Liver (tissue), 9 donors: ENCODE data around the gene NOL9. TPM values are rescaled to one million over a fixed set of nuclear protein-coding genes. Genes with fewer than 3 reads are reported as not detected.

Source experiments
- DNase-seq: peaks from one replicate; pipeline ENCODE4 v3.0.0-alpha.2; 2017; ENCODE audit warnings: low spot score
- H3K27ac ChIP-seq, 2 donors: one replicate each; pipeline ENCODE4 v1.7.0; 2013; ENCODE audit warnings: inconsistent platforms in 2 of 2, low read length in 2 of 2, control low read depth in 1 of 2, low read depth in 1 of 2, mild to moderate bottlenecking in 1 of 2
- H3K27me3 ChIP-seq, 4 donors: one replicate each; pipeline versions ENCODE4 v1.6.1 to v1.7.0; 2013; ENCODE audit warnings: low read length in 3 of 4, inconsistent platforms in 1 of 4, mild to moderate bottlenecking in 1 of 4, moderate library complexity in 1 of 4; ENCODE audit not compliant: control insufficient read depth in 4 of 4, insufficient read depth in 4 of 4
- H3K36me3 ChIP-seq, 4 donors: one replicate each; pipeline versions ENCODE4 v1.6.1 to v1.7.0; 2013; ENCODE audit warnings: low read length in 3 of 4, mild to moderate bottlenecking in 3 of 4, low read depth in 1 of 4, moderate library complexity in 1 of 4; ENCODE audit not compliant: control insufficient read depth in 4 of 4, insufficient read depth in 3 of 4
- H3K4me1 ChIP-seq, 4 donors: one replicate each; pipeline versions ENCODE4 v1.6.1 to v1.7.0; 2013; ENCODE audit warnings: low read length in 3 of 4, mild to moderate bottlenecking in 3 of 4, moderate library complexity in 1 of 4; ENCODE audit not compliant: control insufficient read depth in 4 of 4, insufficient read depth in 4 of 4
- H3K4me3 ChIP-seq, 3 donors: one replicate each; pipeline versions ENCODE4 v1.6.1 to v1.7.0; 2013; ENCODE audit warnings: low read length in 3 of 3, control low read depth in 1 of 3, low read depth in 1 of 3, mild to moderate bottlenecking in 1 of 3
- H3K9ac ChIP-seq, 2 donors: one replicate each; pipeline ENCODE4 v1.7.0; 2013; ENCODE audit warnings: low read length in 2 of 2, mild to moderate bottlenecking in 2 of 2, moderate library complexity in 2 of 2, control low read depth in 1 of 2, low read depth in 1 of 2
- H3K9me3 ChIP-seq, 4 donors: one replicate each; pipeline versions ENCODE4 v1.6.1 to v1.7.0; 2013; ENCODE audit warnings: low read length in 3 of 4; ENCODE audit not compliant: control insufficient read depth in 4 of 4
- ATF3 ChIP-seq: IDR thresholded peaks from 2 replicates; pipeline ENCODE4 v1.6.1; 2016; ENCODE audit warnings: antibody characterized with exemption
- CTCF ChIP-seq: fragments of 150-350 bp; IDR thresholded peaks from 2 replicates; pipeline ENCODE4 v1.5.1; 2017; ENCODE audit warnings: improper control_type of control experiment, low read depth, low read length; ENCODE audit not compliant: missing input control
- EGR1 ChIP-seq, 2 donors: IDR thresholded peaks; 2 replicates each; pipeline ENCODE4 v1.6.1; 2016 to 2018; ENCODE audit warnings: antibody characterized with exemption in 2 of 2, low read depth in 2 of 2
- FOXA1 ChIP-seq: IDR thresholded peaks from 2 replicates; pipeline ENCODE4 v1.6.1; 2016; ENCODE audit warnings: antibody characterized with exemption
- FOXA2 ChIP-seq: IDR thresholded peaks from 2 replicates; pipeline ENCODE4 v1.6.1; 2016; ENCODE audit warnings: antibody characterized with exemption
- GABPA ChIP-seq, 2 donors: IDR thresholded peaks in 1 of 2; conservative IDR thresholded peaks in 1 of 2; 2 replicates each; pipeline ENCODE4 v1.6.1; 2016; ENCODE audit warnings: antibody characterized with exemption in 2 of 2, mild to moderate bottlenecking in 1 of 2, moderate library complexity in 1 of 2
- HNF4A ChIP-seq, 2 donors: conservative IDR thresholded peaks; 2 replicates each; pipeline ENCODE4 v1.6.1; 2016; ENCODE audit warnings: antibody characterized with exemption in 2 of 2, mild to moderate bottlenecking in 2 of 2
- HNF4G ChIP-seq: IDR thresholded peaks from 2 replicates; pipeline ENCODE4 v1.6.1; 2016; ENCODE audit warnings: antibody characterized with exemption
- JUND ChIP-seq, 2 donors: IDR thresholded peaks; 2 replicates each; pipeline ENCODE4 v1.6.1; 2016; ENCODE audit warnings: antibody characterized with exemption in 2 of 2
- MAX ChIP-seq: IDR thresholded peaks from 2 replicates; pipeline ENCODE4 v1.6.1; 2016; ENCODE audit warnings: antibody characterized with exemption
- NR2F2 ChIP-seq: IDR thresholded peaks from 2 replicates; pipeline ENCODE4 v1.6.1; 2016; ENCODE audit warnings: antibody characterized with exemption
- RAD21 ChIP-seq, 2 donors: IDR thresholded peaks; 2 replicates each; pipeline ENCODE4 v1.6.1; 2016; ENCODE audit warnings: antibody characterized with exemption in 2 of 2, mild to moderate bottlenecking in 2 of 2
- REST ChIP-seq: IDR thresholded peaks from 2 replicates; pipeline ENCODE4 v1.6.1; 2016; ENCODE audit warnings: antibody characterized with exemption, mild to moderate bottlenecking
- RXRA ChIP-seq, 2 donors: IDR thresholded peaks; 2 replicates each; pipeline ENCODE4 v1.6.1; 2017 to 2018; ENCODE audit warnings: antibody characterized with exemption in 2 of 2, mild to moderate bottlenecking in 1 of 2
- SP1 ChIP-seq: IDR thresholded peaks from 2 replicates; pipeline ENCODE4 v1.6.1; 2018; ENCODE audit warnings: antibody characterized with exemption, mild to moderate bottlenecking
- TAF1 ChIP-seq: conservative IDR thresholded peaks from 2 replicates; pipeline ENCODE4 v1.6.1; 2016; ENCODE audit warnings: antibody characterized with exemption, mild to moderate bottlenecking
- YY1 ChIP-seq: IDR thresholded peaks from 2 replicates; pipeline ENCODE4 v1.6.1; 2016; ENCODE audit warnings: antibody characterized with exemption, mild to moderate bottlenecking
- ZBTB33 ChIP-seq: IDR thresholded peaks from 2 replicates; pipeline ENCODE4 v1.6.1; 2016; ENCODE audit warnings: antibody characterized with exemption
- WGBS: extraction: QIAGEN DNeasy Blood & Tissue Kit; methylation state at CpG from one replicate; pipeline ENCODE4 v1.1.7; 2013; 5-methylcytosine and 5-hydroxymethylcytosine counted together
- polyA plus RNA-seq, 2 donors: library from polyadenylated mRNA; stranded (reverse) in 1 of 2; unstranded in 1 of 2; fragments of 200-250 nt in 1 of 2; fragments of >200 nt in 1 of 2; fragmentation: Nextera tagmentation in 1 of 2; extraction: Ambion mirVana in 1 of 2; gene quantifications; one replicate each; pipeline versions ENCODE4 v1.2.1 to v1.2.3, GENCODE V29; 2013 to 2015
- total RNA-seq, 2 donors: library from RNA; depleted of rRNA; stranded (reverse); fragments of >200 nt; gene quantifications; one replicate each; pipeline ENCODE4 v1.2.3, GENCODE V29; 2014
- donor health status: healthy.
- donor health status: healthy.
- donor health status: healthy.
- donor health status: healthy.
- donor health status: healthy.

The NOL9 gene
- total and polyA plus RNA-seq, 4 donors = 2.1 to 15.1 (median 9.4) TPM

- TF ChIP-seq RAD21 (IDR thresholded peaks at IDR 0.05) (no peak), EGR1 (IDR thresholded peaks at IDR 0.05; ENCODE audit: low read depth in 2 of 2) (no peak), JUND (IDR thresholded peaks at IDR 0.05) (no peak), FOXA1 (no peak), FOXA2 (no peak), ATF3 (no peak), HNF4G (no peak), CTCF (no peak), MAX (no peak), ZBTB33 (no peak), TAF1 (no peak), YY1 (no peak), GABPA (IDR thresholded peaks at IDR 0.05 in 1 of 2, conservative IDR thresholded peaks at IDR 0.05 in 1 of 2) (no peak), SP1 (no peak), REST (no peak), RXRA (IDR thresholded peaks at IDR 0.05) (no peak), NR2F2 (no peak)
- H3K27ac ChIP-seq = no peak overlapping the region
- no peak for DNase-seq
- 91% methylated on average over 11 of the region's 11 CpGs for WGBS
- H3K4me3 ChIP-seq = no peak overlapping the region
- no peak overlapping the region for H3K9ac ChIP-seq
- no peaks in the 10 kb centered on the region for H3K27me3 ChIP-seq
- H3K36me3 ChIP-seq = no peaks in the 10 kb centered on the region
- no peaks in the 10 kb centered on the region for H3K4me1 ChIP-seq
- H3K9me3 ChIP-seq = no peaks in the 10 kb centered on the region
Measured at GRCh38 chr1:6569033-6569432, 14.7 kb upstream of the NOL9 start.

GRCh38 chr1:6560267-6560666 is 6.0 kb upstream of the NOL9 start:
- no peaks in the 10 kb centered on the region for H3K27me3 ChIP-seq
- no peak overlapping the region for H3K9ac ChIP-seq
- H3K4me1 ChIP-seq = no peaks in the 10 kb centered on the region
- H3K9me3 ChIP-seq = no peaks in the 10 kb centered on the region
- no peak for DNase-seq
- TF ChIP-seq FOXA2 (no peak), ATF3 (no peak), FOXA1 (no peak), YY1 (no peak), HNF4A (conservative IDR thresholded peaks at IDR 0.05) (no peak), CTCF (no peak), RXRA (IDR thresholded peaks at IDR 0.05) (no peak), NR2F2 (no peak), GABPA (IDR thresholded peaks at IDR 0.05 in 1 of 2, conservative IDR thresholded peaks at IDR 0.05 in 1 of 2) (no peak), MAX (no peak), JUND (IDR thresholded peaks at IDR 0.05) (no peak), ZBTB33 (no peak), HNF4G (no peak)
- H3K4me3 ChIP-seq = no peak overlapping the region
- no peak overlapping the region for H3K27ac ChIP-seq
- WGBS = 83% methylated on average over 9 of the region's 9 CpGs
- H3K36me3 ChIP-seq = no peaks in the 10 kb centered on the region
